ENCODE measurements around the gene AKAP13. TPM values are rescaled to one million over a fixed set of nuclear protein-coding genes. Genes with fewer than 3 reads are reported as not detected.
"Not testable (repeated sequence)": the region's sequence is repeated elsewhere in the genome, so short reads cannot be mapped to it uniquely, and the experiment has no call there.

The AKAP13 gene
- polyA plus RNA-seq, 1 donor from 2014 or later = 10.0 TPM

- not testable (repeated sequence) for H3K79me2 ChIP-seq (replicated peaks; ENCODE audit: insufficient read depth, low read length); H3K9me3 ChIP-seq (ENCODE audit: low read length); H3K36me3 ChIP-seq (ENCODE audit: insufficient read depth, low read length); H3K4me3 ChIP-seq (ENCODE audit: low read length); H3K27ac ChIP-seq (ENCODE audit: low read length); H4K20me1 ChIP-seq (ENCODE audit: insufficient read depth); H3F3A ChIP-seq (ENCODE audit: insufficient read depth, low read length, poor library complexity, severe bottlenecking); H3K4me2 ChIP-seq (ENCODE audit: low read length); H3K9ac ChIP-seq (ENCODE audit: low read length); H2AFZ ChIP-seq (ENCODE audit: low read depth, low read length); H3K27me3 ChIP-seq (ENCODE audit: insufficient read depth, low read depth, low read length); H3K9me2 ChIP-seq (ENCODE audit: insufficient read depth, low read length)
Measured at GRCh38 chr15:85349062-85349461, 31.3 kb upstream of the AKAP13 start.

- Histone ChIP-seq H3F3A (ENCODE audit: insufficient read depth, low read length, poor library complexity, severe bottlenecking) (no peaks in the 10 kb centered on the region), H3K9ac (ENCODE audit: low read length) (no peak overlapping the region), H3K36me3 (ENCODE audit: insufficient read depth, low read length) (no peaks in the 10 kb centered on the region), H3K9me3 (ENCODE audit: low read length) (no peaks in the 10 kb centered on the region), H4K20me1 (ENCODE audit: insufficient read depth) (no peaks in the 10 kb centered on the region), H3K9me2 (ENCODE audit: insufficient read depth, low read length) (no peaks in the 10 kb centered on the region), H3K4me2 (ENCODE audit: low read length) (no peak overlapping the region), H3K79me2 (replicated peaks; ENCODE audit: insufficient read depth, low read length) (no peaks in the 10 kb centered on the region), H3K4me3 (ENCODE audit: low read length) (no peak overlapping the region), H2AFZ (ENCODE audit: low read depth, low read length) (no peak overlapping the region), H3K27ac (ENCODE audit: low read length) (no peak overlapping the region), H3K27me3 (ENCODE audit: insufficient read depth, low read depth, low read length) (no peaks in the 10 kb centered on the region)
- no peak for TF ChIP-seq EP300 (conservative IDR thresholded peaks at IDR 0.05; ENCODE audit: poor library complexity, severe bottlenecking)
- no peak for TF ChIP-seq SMC3 (conservative IDR thresholded peaks at IDR 0.05; ENCODE audit: poor library complexity)
- TF ChIP-seq EZH2 (IDR thresholded peaks at IDR 0.05; ENCODE audit: borderline replicate concordance, insufficient read depth, low read length, poor library complexity, severe bottlenecking) = no peak
- no peak for TF ChIP-seq RAD21 (conservative IDR thresholded peaks at IDR 0.05)
- TF ChIP-seq REST (IDR thresholded peaks at IDR 0.05; ENCODE audit: borderline replicate concordance) = no peak
- no peak for TF ChIP-seq MXI1 (conservative IDR thresholded peaks at IDR 0.05; ENCODE audit: poor library complexity, severe bottlenecking)
- TF ChIP-seq POLR2AphosphoS5 (IDR thresholded peaks at IDR 0.05) = no peak
- no peak for TF ChIP-seq TAF1 (IDR thresholded peaks at IDR 0.05; ENCODE audit: low read depth)
- TF ChIP-seq CTCF (IDR thresholded peaks at IDR 0.05; ENCODE audit: poor library complexity, severe bottlenecking) = no peak
Measured at GRCh38 chr15:85350395-85350794, 30.0 kb upstream of the AKAP13 start.

- not testable (repeated sequence) for H3F3A ChIP-seq (ENCODE audit: insufficient read depth, low read length, poor library complexity, severe bottlenecking); H3K27ac ChIP-seq (ENCODE audit: low read length); H3K4me3 ChIP-seq (ENCODE audit: low read length); H3K4me2 ChIP-seq (ENCODE audit: low read length); H3K79me2 ChIP-seq (replicated peaks; ENCODE audit: insufficient read depth, low read length); H4K20me1 ChIP-seq (ENCODE audit: insufficient read depth); H3K9me3 ChIP-seq (ENCODE audit: low read length); H3K36me3 ChIP-seq (ENCODE audit: insufficient read depth, low read length); H3K9ac ChIP-seq (ENCODE audit: low read length); H3K27me3 ChIP-seq (ENCODE audit: insufficient read depth, low read depth, low read length); H2AFZ ChIP-seq (ENCODE audit: low read depth, low read length); H3K9me2 ChIP-seq (ENCODE audit: insufficient read depth, low read length)
Measured at GRCh38 chr15:85351501-85351900, 28.9 kb upstream of the AKAP13 start.

Data from neural cell (in vitro differentiated cells).